Posterior cingulate gyrus (tissue), 11 donors: ENCODE measurements around the gene SLC5A9.
"Not testable (repeated sequence)": the region's sequence is repeated elsewhere in the genome, so short reads cannot be mapped to it uniquely, and the experiment has no call there.

Experiments
- DNase-seq, 10 donors: peaks; one replicate each; pipeline versions ENCODE4 v3.0.0 to v3.0.0-alpha.2; 2020 to 2021; ENCODE audit warnings: mixed read lengths in 3 of 10
- intact Hi-C: fragments of 100-400 bp; cut with DNase I; formaldehyde crosslinking; loops from one replicate; pipeline ENCODE4 v1.15.1; 2023

SLC5A9 gene

DNA sequence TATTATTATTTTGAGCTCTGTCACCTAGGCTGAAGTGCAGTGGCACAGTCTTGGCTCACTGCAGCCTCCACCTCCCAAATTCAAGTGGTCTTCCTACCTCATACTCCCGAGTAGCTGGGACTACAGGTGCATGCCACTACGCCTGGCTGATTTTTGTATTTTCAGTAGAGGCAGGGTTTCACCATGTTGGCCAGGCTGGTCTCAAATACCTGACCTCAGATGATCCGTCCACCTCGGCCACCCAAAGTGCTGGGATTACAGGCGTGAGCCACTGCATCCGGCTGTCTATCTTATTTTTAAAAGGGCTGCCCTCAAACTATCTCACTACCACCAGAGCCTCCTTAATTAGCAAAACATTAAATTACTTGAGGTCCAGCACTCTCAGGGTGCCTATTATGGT lies 71.6 kb downstream of the SLC5A9 start:
- intact Hi-C loops = not testable (repeated sequence)
- peak in 1 of 10 donors; percentile 41 for DNase-seq

DNA sequence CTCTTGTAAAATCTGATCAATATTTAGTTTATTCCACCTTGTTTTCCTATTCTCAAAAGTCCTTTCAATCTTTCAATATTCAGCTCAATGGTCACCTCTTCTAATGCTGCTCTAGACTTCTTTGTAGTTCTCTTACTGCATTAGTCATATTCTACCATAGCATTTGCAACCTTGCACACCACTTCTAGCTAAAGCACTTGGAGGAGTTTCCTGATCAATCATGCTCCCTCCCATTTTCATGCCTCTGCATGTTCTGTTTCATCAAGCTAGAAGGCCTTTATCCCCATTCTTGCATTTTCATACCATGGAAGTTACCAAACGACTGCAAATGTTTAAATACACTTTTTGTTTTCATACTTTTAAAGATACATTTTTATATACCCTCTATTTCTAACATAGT lies 72.1 kb downstream of the SLC5A9 start:
- intact Hi-C loops = no loop called here
- no peak for DNase-seq
